ENCODE results near the gene LPP.

GRCh38 chr3:188343894-188344293, 189.9 kb downstream of the LPP start:
- TF ChIP-seq POLR2A (IDR thresholded peaks at IDR 0.05; ENCODE audit: low read depth, low read length) (no peak), POLR2AphosphoS5 (IDR thresholded peaks at IDR 0.05; ENCODE audit: low read depth, low read length) (no peak), TAF1 (IDR thresholded peaks at IDR 0.05; ENCODE audit: borderline replicate concordance, low read depth, low read length) (no peak)
